GM23338 (cell line): ENCODE measurements around the gene MTERF4.
A peak's percentile ranks its signal among the peaks of the same experiment; 100 is the strongest.

Experiments
- CTCF ChIP-seq, 2 experiments: fragments of 200-600 bp in 1 of 2; sonication (generic) in 1 of 2; conservative IDR thresholded peaks; 2 replicates each; pipeline versions ENCODE4 v1.5.1 to v1.6.1; 2016 to 2017; ENCODE audit warnings: antibody characterized with exemption in 2 of 2, low read depth in 2 of 2, mild to moderate bottlenecking in 2 of 2, moderate library complexity in 1 of 2
- JUNB ChIP-seq: IDR thresholded peaks from one replicate; pipeline ENCODE4 v1.6.1; 2016; ENCODE audit warnings: antibody characterized with exemption; ENCODE audit not compliant: unreplicated experiment
- POLR2AphosphoS5 ChIP-seq: IDR thresholded peaks from 2 replicates; pipeline ENCODE4 v1.6.1; 2016; ENCODE audit warnings: antibody characterized with exemption, low read depth
- STAT1 ChIP-seq: IDR thresholded peaks from one replicate; pipeline ENCODE4 v1.6.1; 2016; ENCODE audit warnings: antibody characterized with exemption; ENCODE audit not compliant: unreplicated experiment

GRCh38 chr2:241102239-241102803 lies at the start of gene MTERF4:
- TF ChIP-seq CTCF (conservative IDR thresholded peaks at IDR 0.05; ENCODE audit: low read depth in 2 of 2) (no peak), JUNB (no peak), POLR2AphosphoS5 (peak; percentile 84), STAT1 (no peak)
